ENCODE results near the gene HIC1.

The HIC1 gene

GRCh38 chr17:2060681-2061440 lies 6.0 kb downstream of the HIC1 start:
- DNase-seq (ENCODE audit: low read depth in 2 of 2): no peak

DNA sequence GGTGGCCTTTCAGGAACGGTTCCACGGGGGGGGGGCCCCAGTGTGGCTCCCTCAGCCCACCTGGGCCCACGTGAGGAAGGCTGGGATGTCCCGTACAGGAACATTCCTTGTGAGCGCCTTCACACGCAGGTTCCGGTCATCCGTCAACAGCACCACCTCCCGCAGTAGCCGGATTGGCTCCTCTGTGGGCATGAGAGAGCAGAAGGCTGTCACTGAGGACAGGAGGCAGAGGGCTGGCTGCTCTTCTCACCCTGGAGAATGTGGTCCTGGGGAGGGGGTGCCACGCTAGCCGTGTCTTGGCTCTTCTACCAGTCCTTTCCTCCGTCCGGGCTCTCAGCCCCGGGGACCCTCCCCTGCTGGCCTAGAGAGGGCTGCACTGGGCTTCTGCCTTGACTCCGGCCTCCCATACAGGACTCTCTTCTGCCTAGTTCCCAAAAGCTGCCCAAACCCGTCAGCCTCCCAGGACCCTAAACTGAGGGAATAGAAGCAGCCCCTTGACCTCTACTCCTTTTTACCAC lies 6.6 kb downstream of the HIC1 start:
- no peak for DNase-seq (ENCODE audit: low read depth in 2 of 2)

DNA sequence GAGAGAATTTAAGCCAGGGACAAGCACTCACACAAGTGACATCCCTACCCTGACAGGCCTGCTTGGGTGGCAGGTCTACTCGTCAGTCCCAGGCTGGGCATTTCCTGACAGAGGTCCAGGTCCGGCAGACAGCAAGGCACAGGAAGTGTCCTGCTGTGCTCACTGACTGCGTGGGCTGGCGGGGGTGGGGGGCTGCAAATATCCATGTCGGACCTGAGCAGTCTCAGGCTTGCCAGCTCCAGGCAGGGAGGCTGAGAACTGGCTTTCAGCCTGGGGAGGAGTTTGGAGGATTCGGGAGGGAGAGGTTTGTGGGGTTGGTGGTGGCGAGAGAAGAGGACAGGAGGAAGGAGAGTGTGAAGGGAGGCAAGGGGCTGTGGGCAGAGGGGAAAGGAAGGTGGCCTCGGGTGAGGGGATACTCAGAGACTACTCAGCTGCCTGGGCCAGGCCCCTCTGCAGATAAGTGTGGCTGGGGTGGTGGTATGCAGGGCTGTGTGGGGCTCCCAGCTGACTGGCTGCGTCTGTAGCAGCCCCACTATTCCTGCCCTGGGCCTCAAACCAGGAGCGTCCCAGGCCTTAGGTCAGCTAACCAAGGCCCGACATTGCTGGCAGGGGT lies 7.8 kb downstream of the HIC1 start:
- no peak for DNase-seq (ENCODE audit: low read depth in 2 of 2)

- DNase-seq (ENCODE audit: low read depth in 2 of 2): no peak
Observed at GRCh38 chr17:2063261-2064146, 8.6 kb downstream of the HIC1 start.

DNA sequence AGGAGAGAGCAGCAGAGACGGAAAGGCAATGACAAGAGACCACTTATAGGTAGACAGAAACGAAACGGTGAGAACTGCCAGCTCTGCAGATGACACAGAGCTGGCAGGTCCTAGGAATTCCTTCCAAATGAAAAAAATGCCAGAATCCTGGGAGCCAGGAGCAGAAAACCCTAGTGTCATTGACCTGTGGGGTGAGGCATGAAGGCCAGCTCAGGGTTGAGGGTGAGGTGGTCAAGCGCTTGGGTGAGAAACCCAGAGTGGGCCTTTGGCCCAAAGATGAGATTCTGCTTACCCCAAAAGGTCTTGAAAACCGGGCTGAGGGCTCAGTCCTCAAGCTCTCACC lies 9.2 kb downstream of the HIC1 start:
- no peak for DNase-seq (ENCODE audit: low read depth in 2 of 2)

DNA sequence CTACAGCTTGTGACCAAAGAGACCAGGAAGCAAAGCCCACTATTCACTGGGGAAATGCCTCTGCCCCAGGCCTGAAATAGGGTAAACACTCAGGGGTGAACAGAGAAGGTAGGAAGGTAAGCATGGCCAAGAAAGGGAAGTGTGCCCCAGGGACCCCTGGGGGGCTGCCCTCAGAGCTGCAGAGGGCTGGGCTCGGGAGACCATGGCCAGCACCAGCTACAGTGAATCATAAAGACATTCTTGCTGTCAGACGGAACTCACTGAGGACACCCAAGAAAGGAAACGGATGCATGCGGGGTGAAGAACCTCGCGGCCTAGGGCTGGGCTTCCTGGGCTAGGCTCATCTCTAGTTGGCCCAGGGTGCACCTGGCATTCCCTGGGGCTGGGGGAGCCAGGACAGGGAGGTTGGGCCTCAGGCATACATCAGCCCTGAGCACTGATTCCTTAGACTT lies 9.6 kb downstream of the HIC1 start:
- no peak for DNase-seq (ENCODE audit: low read depth in 2 of 2)

GRCh38 chr17:2064980-2065785 lies 10.3 kb downstream of the HIC1 start:
- DNase-seq (ENCODE audit: low read depth in 2 of 2): no peak

GRCh38 chr17:2065949-2066400 lies 11.1 kb downstream of the HIC1 start:
- no peak for DNase-seq (ENCODE audit: low read depth in 2 of 2)

- no peak for DNase-seq (ENCODE audit: low read depth in 2 of 2)
Observed at GRCh38 chr17:2067048-2067561, 12.2 kb downstream of the HIC1 start.

GRCh38 chr17:2067608-2068024 lies 12.7 kb downstream of the HIC1 start:
- no peak for DNase-seq (ENCODE audit: low read depth in 2 of 2)

GRCh38 chr17:2068031-2068518 lies 13.2 kb downstream of the HIC1 start:
- no peak for DNase-seq (ENCODE audit: low read depth in 2 of 2)

DNA sequence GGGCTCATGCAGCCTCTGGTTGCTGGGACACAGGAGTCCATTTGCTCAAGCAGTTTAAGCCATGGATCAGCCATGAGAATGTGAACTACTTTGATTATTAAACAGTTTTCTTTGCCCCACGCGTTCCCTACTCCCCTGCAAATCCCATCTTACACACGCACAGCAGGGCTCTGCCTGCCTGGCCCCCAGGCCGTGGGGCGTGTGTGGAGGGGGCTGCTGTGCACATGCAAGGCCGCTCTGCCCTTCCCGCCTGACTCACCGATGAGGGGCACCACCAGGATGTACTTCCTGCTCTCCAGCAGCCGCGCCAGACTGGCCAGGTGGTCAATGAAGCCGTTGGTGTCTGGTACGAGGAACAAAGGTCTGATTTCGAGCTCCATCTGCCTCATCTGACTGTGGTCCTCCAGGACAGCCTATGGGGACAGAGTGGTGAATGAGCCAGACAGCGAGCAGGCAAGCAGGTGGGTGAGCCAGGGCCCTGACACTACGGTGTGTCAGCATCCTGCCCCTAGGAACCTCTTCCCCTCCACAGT lies 13.7 kb downstream of the HIC1 start:
- DNase-seq (ENCODE audit: low read depth in 2 of 2): no peak

- DNase-seq (ENCODE audit: low read depth in 2 of 2): no peak
Observed at GRCh38 chr17:2070241-2071023, 15.5 kb downstream of the HIC1 start.

GRCh38 chr17:2071024-2071385 lies 16.1 kb downstream of the HIC1 start:
- no peak for DNase-seq (ENCODE audit: low read depth in 2 of 2)

DNA sequence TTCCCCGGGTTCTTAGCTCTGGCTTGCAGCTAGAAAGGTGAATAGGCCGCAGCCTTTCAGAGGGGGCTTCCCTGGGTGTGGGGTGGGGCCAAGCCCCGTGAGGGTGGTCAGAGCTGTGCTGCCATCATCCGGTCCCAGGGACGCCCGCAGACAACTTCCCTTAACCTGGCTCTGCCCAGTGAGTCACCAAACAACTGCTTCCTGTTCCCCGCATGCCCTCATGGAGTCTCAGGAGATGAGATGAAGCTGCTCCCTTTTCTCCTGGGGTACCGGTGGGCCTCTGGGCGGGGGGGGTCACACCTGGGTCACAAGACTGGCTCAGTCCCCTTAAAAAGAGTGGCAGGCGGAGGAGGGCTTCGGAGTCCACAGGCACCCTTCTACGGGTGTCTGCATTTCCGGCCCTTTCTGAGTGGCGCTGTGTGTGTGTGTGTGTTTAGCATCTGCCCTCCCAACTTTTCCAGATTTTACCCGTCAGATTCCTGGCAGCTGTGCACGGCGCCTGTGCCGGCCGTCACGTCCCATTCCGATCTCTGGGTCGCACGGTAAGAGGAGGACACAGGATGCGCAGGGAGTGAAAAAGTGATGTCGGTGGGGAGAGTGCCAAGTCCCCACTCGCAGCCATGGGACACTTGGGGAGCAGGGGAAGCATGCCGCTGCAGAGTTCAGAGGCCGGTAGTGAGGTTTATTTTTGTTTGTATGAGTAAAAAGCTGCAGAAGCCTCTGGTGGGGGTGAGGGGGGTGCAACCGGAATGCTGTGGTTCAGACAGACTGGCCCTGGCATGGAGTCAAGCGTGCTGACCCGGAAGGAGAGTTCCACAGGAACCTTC lies 16.8 kb downstream of the HIC1 start:
- DNase-seq (ENCODE audit: low read depth in 2 of 2): no peak

DNA sequence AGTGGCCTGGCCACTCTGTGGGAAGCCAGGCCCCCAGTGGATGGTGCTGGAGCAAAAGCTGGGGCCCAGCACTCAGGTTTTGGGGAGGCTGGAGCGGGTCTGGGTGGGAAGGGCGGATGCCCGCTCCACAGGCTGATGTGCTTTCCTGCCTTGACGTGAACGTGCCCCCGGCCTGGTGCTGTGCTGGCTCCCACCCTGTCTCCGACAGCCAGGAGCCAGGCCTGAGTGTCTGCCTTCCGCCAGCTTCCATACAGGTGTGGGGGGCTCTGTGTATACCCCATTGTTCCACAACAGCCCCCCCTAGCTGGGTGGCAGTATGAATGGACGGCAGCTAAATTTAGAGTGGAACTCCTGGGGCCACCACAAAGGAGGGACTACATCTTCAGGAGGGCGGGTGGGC lies 20.0 kb downstream of the HIC1 start:
- no peak for DNase-seq (ENCODE audit: low read depth in 2 of 2)

DNA sequence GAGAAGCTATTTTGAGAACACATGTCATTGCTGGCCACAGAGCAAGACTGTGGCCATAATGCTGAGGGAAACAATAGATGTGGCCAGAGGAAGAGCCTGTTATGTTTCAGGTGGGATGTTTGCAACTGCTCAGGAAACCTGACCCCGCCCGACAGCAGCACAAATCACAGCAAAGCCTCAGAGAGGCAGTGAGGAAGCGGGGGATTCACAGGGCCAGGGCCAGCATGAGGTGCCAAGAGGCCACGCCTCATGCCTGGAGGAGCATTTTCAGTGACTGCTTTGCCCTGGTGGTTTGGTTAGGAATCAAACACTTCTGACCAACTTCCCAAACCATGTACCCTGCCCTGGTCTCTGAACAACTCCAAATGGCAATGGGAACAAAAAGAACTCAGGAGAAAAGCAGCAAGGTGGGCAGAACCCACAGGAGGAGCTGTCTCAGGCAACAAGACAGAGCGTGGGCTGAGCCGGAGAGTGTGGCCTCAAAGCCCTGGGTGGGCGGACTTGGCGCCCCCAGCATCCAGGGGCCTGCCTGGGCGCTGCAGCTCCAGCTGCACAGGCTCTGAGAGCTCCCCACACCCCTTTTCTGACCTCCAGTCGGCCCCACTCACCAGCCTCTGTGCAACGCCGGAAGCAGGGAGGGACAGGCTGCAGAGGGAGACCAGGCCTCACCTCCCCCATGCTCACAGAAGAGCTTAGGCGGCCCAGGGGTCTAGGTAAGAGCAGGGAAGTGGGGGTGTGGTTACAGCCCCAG lies 20.6 kb downstream of the HIC1 start:
- no peak for DNase-seq (ENCODE audit: low read depth in 2 of 2)
